ENCODE measurements around the gene PPP2R2C. TPM values are rescaled to one million over a fixed set of nuclear protein-coding genes. Genes with fewer than 3 reads are reported as not detected.

Gene PPP2R2C
- total and polyA plus RNA-seq, 2 experiments from 2014 or later, result 1.3 to 9.2 TPM

DNA sequence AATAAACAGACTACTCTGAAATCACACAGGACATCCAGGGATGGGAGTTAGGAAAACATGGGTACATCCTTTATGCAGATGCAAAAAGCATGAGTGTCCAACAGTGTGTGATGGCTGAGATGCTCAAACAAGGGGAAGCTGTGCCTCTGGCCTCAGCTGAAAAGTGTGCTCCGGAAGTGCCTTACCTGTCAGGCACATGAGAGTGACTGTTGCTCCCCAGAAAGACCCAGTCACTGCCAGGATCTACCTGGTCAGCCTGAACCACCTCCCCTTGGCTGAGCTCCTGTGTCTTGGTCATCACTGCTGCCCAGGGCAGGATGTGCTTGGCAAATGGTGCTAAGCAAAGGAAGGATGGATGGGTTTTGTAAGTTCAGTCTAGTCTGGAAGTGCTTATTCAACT, 4.0 kb downstream of the PPP2R2C start:
- H3K27me3 ChIP-seq (ENCODE audit: insufficient read depth), result peaks cover 52% of the 10 kb centered on the region
- H3K9me2 ChIP-seq (ENCODE audit: insufficient read depth), result no peaks in the 10 kb centered on the region
- DNase-seq (ENCODE audit: low spot score) (no peak), ATAC-seq (no peak)
- no peaks in the 10 kb centered on the region for H3K79me2 ChIP-seq (replicated peaks; ENCODE audit: insufficient read depth)
- no peak overlapping the region for H3K4me2 ChIP-seq
- H2AFZ ChIP-seq, result no peak overlapping the region
- Mint-ChIP-seq H3K27ac (no peak overlapping the region), H3K4me3 (no peak overlapping the region), H3K4me1 (peaks cover 13% of the 10 kb centered on the region), H3K27me3 (ENCODE audit: insufficient read depth, low read depth, poor library complexity) (peaks cover 41% of the 10 kb centered on the region), H3K9me3 (no peaks in the 10 kb centered on the region), H3K36me3 (ENCODE audit: low read depth) (no peaks in the 10 kb centered on the region)
- no peaks in the 10 kb centered on the region for H4K20me1 ChIP-seq (replicated peaks; ENCODE audit: insufficient read depth)
- no peak for TF ChIP-seq POLR2AphosphoS5 (IDR thresholded peaks at IDR 0.05; ENCODE audit: low read depth)
- TF ChIP-seq CREB1 (CRISPR knock-in tag; IDR thresholded peaks at IDR 0.05; ENCODE audit: low read depth), result no peak
- TF ChIP-seq, protein P1, sequence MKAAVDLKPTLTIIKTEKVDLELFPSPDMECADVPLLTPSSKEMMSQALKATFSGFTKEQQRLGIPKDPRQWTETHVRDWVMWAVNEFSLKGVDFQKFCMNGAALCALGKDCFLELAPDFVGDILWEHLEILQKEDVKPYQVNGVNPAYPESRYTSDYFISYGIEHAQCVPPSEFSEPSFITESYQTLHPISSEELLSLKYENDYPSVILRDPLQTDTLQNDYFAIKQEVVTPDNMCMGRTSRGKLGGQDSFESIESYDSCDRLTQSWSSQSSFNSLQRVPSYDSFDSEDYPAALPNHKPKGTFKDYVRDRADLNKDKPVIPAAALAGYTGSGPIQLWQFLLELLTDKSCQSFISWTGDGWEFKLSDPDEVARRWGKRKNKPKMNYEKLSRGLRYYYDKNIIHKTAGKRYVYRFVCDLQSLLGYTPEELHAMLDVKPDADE (IDR thresholded peaks at IDR 0.05), result no peak
- TF ChIP-seq NANOG (IDR thresholded peaks at IDR 0.05; ENCODE audit: borderline replicate concordance), result no peak
- TF ChIP-seq JUNB (IDR thresholded peaks at IDR 0.05; ENCODE audit: unreplicated experiment), result no peak
- TF ChIP-seq, protein P2, sequence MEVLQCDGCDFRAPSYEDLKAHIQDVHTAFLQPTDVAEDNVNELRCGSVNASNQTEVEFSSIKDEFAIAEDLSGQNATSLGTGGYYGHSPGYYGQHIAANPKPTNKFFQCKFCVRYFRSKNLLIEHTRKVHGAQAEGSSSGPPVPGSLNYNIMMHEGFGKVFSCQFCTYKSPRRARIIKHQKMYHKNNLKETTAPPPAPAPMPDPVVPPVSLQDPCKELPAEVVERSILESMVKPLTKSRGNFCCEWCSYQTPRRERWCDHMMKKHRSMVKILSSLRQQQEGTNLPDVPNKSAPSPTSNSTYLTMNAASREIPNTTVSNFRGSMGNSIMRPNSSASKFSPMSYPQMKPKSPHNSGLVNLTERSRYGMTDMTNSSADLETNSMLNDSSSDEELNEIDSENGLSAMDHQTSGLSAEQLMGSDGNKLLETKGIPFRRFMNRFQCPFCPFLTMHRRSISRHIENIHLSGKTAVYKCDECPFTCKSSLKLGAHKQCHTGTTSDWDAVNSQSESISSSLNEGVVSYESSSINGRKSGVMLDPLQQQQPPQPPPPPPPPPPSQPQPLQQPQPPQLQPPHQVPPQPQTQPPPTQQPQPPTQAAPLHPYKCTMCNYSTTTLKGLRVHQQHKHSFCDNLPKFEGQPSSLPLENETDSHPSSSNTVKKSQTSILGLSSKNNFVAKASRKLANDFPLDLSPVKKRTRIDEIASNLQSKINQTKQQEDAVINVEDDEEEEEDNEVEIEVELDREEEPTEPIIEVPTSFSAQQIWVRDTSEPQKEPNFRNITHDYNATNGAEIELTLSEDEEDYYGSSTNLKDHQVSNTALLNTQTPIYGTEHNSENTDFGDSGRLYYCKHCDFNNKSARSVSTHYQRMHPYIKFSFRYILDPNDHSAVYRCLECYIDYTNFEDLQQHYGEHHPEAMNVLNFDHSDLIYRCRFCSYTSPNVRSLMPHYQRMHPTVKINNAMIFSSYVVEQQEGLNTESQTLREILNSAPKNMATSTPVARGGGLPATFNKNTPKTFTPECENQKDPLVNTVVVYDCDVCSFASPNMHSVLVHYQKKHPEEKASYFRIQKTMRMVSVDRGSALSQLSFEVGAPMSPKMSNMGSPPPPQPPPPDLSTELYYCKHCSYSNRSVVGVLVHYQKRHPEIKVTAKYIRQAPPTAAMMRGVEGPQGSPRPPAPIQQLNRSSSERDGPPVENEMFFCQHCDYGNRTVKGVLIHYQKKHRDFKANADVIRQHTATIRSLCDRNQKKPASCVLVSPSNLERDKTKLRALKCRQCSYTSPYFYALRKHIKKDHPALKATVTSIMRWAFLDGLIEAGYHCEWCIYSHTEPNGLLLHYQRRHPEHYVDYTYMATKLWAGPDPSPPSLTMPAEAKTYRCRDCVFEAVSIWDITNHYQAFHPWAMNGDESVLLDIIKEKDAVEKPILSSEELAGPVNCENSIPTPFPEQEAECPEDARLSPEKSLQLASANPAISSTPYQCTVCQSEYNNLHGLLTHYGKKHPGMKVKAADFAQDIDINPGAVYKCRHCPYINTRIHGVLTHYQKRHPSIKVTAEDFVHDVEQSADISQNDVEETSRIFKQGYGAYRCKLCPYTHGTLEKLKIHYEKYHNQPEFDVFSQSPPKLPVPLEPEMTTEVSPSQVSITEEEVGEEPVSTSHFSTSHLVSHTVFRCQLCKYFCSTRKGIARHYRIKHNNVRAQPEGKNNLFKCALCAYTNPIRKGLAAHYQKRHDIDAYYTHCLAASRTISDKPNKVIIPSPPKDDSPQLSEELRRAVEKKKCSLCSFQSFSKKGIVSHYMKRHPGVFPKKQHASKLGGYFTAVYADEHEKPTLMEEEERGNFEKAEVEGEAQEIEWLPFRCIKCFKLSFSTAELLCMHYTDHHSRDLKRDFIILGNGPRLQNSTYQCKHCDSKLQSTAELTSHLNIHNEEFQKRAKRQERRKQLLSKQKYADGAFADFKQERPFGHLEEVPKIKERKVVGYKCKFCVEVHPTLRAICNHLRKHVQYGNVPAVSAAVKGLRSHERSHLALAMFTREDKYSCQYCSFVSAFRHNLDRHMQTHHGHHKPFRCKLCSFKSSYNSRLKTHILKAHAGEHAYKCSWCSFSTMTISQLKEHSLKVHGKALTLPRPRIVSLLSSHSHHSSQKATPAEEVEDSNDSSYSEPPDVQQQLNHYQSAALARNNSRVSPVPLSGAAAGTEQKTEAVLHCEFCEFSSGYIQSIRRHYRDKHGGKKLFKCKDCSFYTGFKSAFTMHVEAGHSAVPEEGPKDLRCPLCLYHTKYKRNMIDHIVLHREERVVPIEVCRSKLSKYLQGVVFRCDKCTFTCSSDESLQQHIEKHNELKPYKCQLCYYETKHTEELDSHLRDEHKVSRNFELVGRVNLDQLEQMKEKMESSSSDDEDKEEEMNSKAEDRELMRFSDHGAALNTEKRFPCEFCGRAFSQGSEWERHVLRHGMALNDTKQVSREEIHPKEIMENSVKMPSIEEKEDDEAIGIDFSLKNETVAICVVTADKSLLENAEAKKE (CRISPR knock-in tag; IDR thresholded peaks at IDR 0.05), result no peak
- no peak for TF ChIP-seq ZNF114 (CRISPR knock-in tag; IDR thresholded peaks at IDR 0.05)
- TF ChIP-seq EZH2 (IDR thresholded peaks at IDR 0.05; ENCODE audit: low read depth, unreplicated experiment), result no peak
- no peak for TF ChIP-seq STAT1 (IDR thresholded peaks at IDR 0.05; ENCODE audit: unreplicated experiment)
- no peak for TF ChIP-seq CTCF (conservative IDR thresholded peaks at IDR 0.05; ENCODE audit: low read depth in 2 of 2)
- no peak for TF ChIP-seq EZH2phosphoT487 (IDR thresholded peaks at IDR 0.05; ENCODE audit: unreplicated experiment)
- peaks cover 3% of the 10 kb centered on the region for H3K4me1 ChIP-seq (ENCODE audit: insufficient read depth)
- no peaks in the 10 kb centered on the region for H3K36me3 ChIP-seq (ENCODE audit: insufficient read depth)
- no peak overlapping the region for H3K27ac ChIP-seq (ENCODE audit: low read depth)
- no peak overlapping the region for H3K4me3 ChIP-seq
- no peaks in the 10 kb centered on the region for H3F3A ChIP-seq (replicated peaks; ENCODE audit: low read depth)

All from GM23338 (cell line).